HG03159 (cell line): Measurements from ENCODE around the gene PRSS38.

ENCODE experiments used
- ATAC-seq: cut with Tn5 transposase; IDR thresholded peaks from one replicate; pipeline ENCODE4 v1.9.1; 2021; ENCODE audit warnings: mild to moderate bottlenecking, moderate library complexity; ENCODE audit not compliant: unreplicated experiment

The PRSS38 gene

GRCh38 chr1:227778401-227778947, 37.0 kb upstream of the PRSS38 start:
- no peak for ATAC-seq

DNA sequence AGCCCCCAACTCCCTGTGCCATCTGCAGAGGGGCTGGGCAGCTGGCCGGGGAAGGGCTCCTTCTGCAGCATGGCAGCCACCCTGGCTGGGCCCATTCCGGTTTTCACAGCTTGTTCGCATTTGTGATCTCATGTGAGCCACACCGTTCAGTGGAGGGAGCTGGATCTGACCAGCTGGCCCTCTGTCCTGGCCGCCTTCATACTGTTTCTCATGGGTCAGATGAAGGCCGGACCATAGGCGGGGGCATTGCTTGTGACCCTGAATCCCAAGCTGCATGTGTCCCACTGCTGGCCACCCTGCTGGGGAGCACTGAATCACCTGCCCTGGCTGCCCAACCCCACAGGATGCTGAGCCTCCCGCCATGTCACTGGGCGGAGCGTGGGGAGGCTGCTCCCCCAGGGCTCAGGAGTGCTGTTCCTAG, 36.4 kb upstream of the PRSS38 start:
- ATAC-seq = no peak

DNA sequence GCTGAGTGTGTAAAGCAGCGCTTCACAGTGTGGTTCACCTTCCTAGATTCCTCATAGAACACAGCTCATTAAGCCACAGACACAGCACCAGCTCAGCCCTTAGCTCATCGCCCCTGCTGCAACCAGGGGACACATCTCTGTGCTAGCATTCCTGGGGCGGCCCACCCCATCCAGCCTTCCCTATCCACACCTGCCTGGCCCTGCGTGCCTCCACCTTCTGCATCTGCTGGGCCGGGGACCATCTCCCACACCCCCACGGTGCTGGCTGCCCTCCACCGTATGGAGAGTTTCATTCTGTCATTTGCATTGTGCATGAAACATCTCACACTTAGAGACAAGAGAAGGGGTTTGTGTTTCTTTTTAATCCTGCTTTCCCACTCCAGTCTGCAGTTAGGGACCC, 35.8 kb upstream of the PRSS38 start:
- ATAC-seq = no peak

- ATAC-seq = no peak
Observed at GRCh38 chr1:227780101-227781044, 35.1 kb upstream of the PRSS38 start.

DNA sequence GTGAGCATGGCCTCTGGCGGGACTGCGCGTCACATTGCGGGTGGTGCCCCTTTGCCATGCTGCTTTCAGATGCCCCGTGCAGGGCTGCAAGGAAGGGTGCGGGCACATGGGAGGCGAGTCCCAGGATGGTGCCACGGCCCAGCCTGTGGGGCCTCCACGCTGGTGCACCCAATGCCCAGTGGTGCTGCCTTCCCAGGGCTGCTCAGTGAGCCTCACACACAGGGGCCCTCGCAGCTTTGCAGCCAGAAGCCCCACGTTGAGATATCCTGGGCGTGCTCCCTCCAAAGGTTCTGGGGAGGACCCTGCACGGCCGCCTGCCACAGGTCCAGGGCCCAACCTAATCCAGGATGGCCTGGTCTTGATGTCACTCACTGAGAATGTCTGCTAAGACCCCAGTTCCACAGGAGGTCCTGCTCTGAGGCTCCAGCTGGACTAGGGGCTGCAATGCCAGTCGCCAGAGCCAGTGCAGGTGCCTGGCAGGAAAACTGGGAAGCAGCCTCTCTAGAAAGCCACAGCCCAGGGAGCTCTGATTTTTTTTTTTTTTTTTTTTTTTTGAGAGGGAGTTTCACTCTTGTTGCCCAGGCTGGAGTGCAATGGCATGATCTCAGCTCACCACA, 34.1 kb upstream of the PRSS38 start:
- ATAC-seq = no peak

DNA sequence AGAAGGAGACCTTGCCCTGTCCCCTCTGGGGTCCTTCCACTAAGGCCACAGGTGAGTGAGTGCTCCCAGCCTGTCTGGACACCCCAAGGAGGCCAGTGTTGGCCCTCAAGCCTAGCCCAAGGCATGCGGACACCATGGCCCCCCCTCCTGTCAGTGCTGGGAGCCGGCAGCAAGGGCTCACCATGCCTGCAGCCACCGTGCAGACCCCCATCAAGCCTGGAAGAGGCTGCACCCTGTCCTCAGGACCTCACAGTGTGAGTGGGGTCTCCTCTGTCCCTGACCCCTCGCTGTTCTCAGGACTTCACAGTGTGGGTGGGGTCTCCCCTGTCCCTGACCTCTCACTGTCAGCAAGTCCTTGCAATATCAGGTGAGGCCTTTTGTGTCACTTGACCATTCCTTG, 33.2 kb upstream of the PRSS38 start:
- ATAC-seq = no peak

GRCh38 chr1:227785094-227785804, 30.2 kb upstream of the PRSS38 start:
- ATAC-seq = no peak

DNA sequence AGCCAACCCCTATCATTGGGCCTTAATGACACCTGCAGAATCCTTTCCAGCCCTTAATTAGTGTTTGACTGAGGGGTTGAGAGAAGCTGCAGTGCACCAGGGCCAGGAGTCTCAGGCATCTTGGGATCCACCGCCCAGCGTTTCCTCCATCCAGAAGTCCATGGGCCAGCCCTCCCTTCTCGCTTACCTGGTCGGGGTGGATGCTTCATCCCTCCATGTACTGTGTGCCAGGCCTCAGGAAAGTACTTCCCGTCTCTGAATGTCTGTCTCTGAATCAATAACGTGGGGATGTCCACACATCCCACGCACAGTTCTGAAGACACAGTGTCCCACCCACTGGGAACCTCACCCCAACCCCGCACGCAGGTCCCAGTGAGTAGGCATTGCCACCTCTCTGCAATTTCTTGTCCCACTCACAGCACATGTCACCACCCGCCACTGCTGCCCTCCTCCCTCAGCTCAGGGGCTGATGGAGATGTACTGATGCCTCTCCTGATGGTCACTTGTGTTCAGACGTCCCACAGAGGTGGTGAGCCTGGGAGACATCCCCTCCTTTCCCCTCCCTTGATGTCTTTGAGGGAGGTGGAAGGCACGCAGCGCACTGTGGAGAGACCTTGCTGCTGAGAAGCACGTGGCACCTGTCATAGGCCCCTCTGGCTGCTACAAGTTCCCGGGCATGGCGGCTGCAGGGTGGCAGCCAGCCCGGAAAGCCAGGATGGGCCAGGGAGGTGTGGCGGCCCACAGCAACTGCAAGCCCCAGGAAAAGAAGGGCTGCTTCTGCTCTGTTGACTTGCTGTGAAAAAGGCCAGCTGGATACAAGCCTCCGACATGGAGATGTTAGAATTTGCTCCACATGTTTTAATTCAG, 29.4 kb upstream of the PRSS38 start:
- ATAC-seq = no peak

DNA sequence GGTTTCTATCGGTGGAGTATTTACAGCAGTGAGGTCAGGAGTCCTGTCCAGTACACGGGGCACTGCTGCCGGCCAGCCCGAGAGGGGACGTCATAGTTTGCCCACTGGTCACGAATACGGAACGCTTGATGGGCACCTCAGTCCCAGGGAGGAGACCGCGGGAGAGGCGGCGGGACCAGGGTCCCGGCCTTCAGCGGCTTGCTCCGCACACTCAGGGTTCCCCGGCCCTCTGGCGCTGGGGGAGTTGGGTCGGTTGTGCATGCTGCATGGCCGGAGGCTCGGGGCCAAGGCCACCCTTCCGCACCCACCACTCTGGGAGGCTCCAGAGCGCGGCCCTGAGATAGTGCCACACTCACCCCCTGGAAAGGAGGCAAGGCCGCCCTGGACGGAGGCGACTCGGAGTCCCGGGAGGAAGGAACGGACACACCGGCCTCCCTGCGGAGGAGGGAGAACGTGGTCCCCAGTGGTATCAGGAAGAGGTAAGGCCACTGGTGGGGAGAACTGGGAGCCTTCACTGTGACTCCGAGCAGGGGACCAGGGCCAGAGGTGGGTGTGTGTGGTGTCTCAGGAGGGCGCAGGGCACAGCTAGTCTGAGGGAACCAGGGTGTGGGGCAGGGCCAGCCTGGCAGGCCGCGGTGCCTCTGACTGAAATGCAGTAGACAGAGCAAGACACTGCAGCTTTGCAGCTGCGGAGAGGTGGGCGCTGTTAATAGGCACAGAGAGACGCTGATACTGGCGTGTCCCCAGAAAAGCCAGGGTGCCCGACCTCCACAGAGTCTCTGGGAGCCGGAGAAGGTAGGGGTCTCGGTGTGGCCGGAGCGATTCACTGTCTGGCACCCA, 28.6 kb upstream of the PRSS38 start:
- peak; percentile 3 for ATAC-seq

DNA sequence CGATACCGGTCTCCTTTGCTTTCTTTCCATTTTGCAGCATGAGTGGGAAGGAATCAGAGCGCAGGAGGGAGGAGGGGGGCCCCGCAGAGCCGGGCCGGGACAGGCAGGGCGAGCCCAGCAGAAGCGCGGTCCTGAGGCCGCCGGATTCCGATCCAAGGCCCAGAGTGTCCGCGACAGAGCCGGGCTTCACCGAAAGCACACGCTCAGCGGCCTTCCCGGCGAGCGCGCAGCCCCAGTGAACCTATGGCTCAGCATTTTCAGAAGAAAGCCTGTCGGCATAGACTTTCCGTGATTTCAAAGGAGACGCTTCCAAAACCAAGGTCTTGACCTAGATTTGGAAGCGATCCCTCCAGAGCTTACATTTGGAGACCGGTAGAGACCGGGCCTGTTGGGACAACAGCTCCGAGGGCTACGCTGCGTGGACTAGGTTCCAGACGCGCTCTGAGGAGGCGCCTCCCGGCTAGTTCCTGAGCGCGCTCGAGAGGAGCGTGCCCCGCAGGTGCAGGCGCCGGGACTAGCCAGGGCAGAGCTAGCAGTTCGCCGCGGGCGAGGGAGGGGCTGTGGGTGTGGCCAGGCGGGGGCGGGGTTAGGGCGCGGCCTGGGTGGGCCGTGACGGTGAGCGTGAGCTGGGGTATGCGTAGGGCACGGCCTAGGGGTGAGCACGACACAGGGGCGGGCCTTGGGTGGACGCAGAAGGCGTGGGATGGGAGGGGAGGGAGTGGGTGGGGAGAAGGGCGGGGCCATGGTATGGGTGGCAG, 27.8 kb upstream of the PRSS38 start:
- ATAC-seq = peak; percentile 90

- ATAC-seq = peak; percentile 45
Observed at GRCh38 chr1:227788271-227789083, 27.0 kb upstream of the PRSS38 start.

- ATAC-seq = no peak
Observed at GRCh38 chr1:227789084-227790033, 26.1 kb upstream of the PRSS38 start.

- ATAC-seq = no peak
Observed at GRCh38 chr1:227790034-227790400, 25.5 kb upstream of the PRSS38 start.

GRCh38 chr1:227790868-227791267, 24.6 kb upstream of the PRSS38 start:
- no peak for ATAC-seq

- no peak for ATAC-seq
Observed at GRCh38 chr1:227791425-227792143, 23.9 kb upstream of the PRSS38 start.
